GM12878 (cell line): Measurements from ENCODE around the gene PDE7B. TPM values are rescaled to one million over a fixed set of nuclear protein-coding genes. Genes with fewer than 3 reads are reported as not detected.

Experiments
- ATAC-seq: fragments of 200-7000 bp; cut with Tn5 transposase; 3 replicates; pipeline ENCODE4 v1.9.1; 2020; ENCODE audit warnings: mild to moderate bottlenecking, moderate library complexity
- BruUV-seq: library from RNA; stranded (reverse); fragments of 400-500 nt; replicated peaks from 2 replicates; lab custom pipeline; 2021; lab: Mats Ljungman, UMichigan
- CTCF ChIA-PET: fragments of 300-600 bp; sonication (Branson Sonifier 250); formaldehyde crosslinking; extraction: SDS; loops from one replicate; lab custom pipeline; 2021; ENCODE audit warnings: inconsistent platforms; lab: Yijun Ruan, JAX
- POLR2A ChIA-PET: fragments of 350-600 bp; formaldehyde crosslinking; extraction: SDS; loops from one replicate; lab custom pipeline; 2021; ENCODE audit warnings: inconsistent platforms; lab: Charles Lee
- RAD21 ChIA-PET: fragments of 300-600 bp; sonication (Branson Sonifier 250); formaldehyde crosslinking; loops from one replicate; lab custom pipeline; 2023; ENCODE audit warnings: antibody characterized with exemption; ENCODE audit not compliant: unreplicated experiment; lab: Charles Lee
- SMC1A ChIA-PET: fragments of 300-600 bp; sonication (Branson Sonifier 250); formaldehyde crosslinking; loops from one replicate; lab custom pipeline; 2023; ENCODE audit not compliant: unreplicated experiment, uncharacterized antibody; lab: Charles Lee
- DNase-seq: peaks from one replicate; pipeline ENCODE4 v3.0.0-alpha.2; 2011; ENCODE audit warnings: low read depth, low spot score
- FAIRE-seq: peaks from 3 replicates; lab custom pipeline; 2011; peaks lifted over from hg19 to GRCh38; lab: Jason Lieb, UNC
- H2AFZ ChIP-seq: 2 replicates; pipeline ENCODE4 v1.6.0; 2011; ENCODE audit warnings: low read depth, low read length, control low read depth; ENCODE audit not compliant: control insufficient read depth
- H3K27ac ChIP-seq: 2 replicates; pipeline ENCODE4 v1.5.1; 2011; ENCODE audit warnings: control low read depth; ENCODE audit not compliant: control insufficient read depth, insufficient read depth
- H3K27me3 ChIP-seq, 2 experiments: replicated peaks in 1 of 2; 2 replicates each; pipeline versions ENCODE4 v1.6.0 to v1.6.1; 2011; ENCODE audit warnings: low read length in 1 of 2; ENCODE audit not compliant: control insufficient read depth in 2 of 2, insufficient read depth in 2 of 2
- H3K36me3 ChIP-seq, 2 experiments: 2 replicates each; pipeline ENCODE4 v1.5.1; 2011; ENCODE audit warnings: low read length in 1 of 2; ENCODE audit not compliant: control insufficient read depth in 2 of 2, insufficient read depth in 2 of 2
- H3K4me1 ChIP-seq: 2 replicates; pipeline ENCODE4 v1.6.1; 2011; ENCODE audit warnings: mild to moderate bottlenecking, low read length, moderate library complexity, mixed read lengths; ENCODE audit not compliant: control insufficient read depth, insufficient read depth
- H3K4me2 ChIP-seq: 2 replicates; pipeline ENCODE4 v1.6.0; 2011; ENCODE audit warnings: control low read depth; ENCODE audit not compliant: control insufficient read depth, insufficient read depth
- H3K4me3 ChIP-seq: fragments of 200-600 bp; sonication (generic); 2 replicates; pipeline ENCODE4 v1.5.1; 2016
- H3K79me2 ChIP-seq: 2 replicates; pipeline ENCODE4 v1.6.0; 2011; ENCODE audit warnings: low read length; ENCODE audit not compliant: control insufficient read depth, insufficient read depth
- H3K9ac ChIP-seq: 2 replicates; pipeline ENCODE4 v1.8.0; 2011; ENCODE audit warnings: low read length, control low read depth, mixed read lengths; ENCODE audit not compliant: control insufficient read depth, insufficient read depth
- H3K9me3 ChIP-seq: replicated peaks from 3 replicates; pipeline ENCODE4 v1.5.1; 2011; ENCODE audit warnings: mild to moderate bottlenecking, low read length; ENCODE audit not compliant: control insufficient read depth, insufficient read depth
- H4K20me1 ChIP-seq: 2 replicates; pipeline ENCODE4 v1.6.0; 2011; ENCODE audit not compliant: control insufficient read depth, insufficient read depth
- ATF7 ChIP-seq: fragments of 450-650 bp; IDR thresholded peaks from 2 replicates; pipeline ENCODE4 v1.6.1; 2016; ENCODE audit warnings: low read depth, mild to moderate bottlenecking
- CBX5 ChIP-seq: sonication (generic); IDR thresholded peaks from 2 replicates; pipeline ENCODE4 v1.6.1; 2016; ENCODE audit warnings: low read depth, moderate library complexity, mild to moderate bottlenecking, inconsistent platforms
- FOXK2 ChIP-seq: fragments of 450-650 bp; IDR thresholded peaks from 2 replicates; pipeline ENCODE4 v1.6.1; 2017; ENCODE audit warnings: mild to moderate bottlenecking, moderate library complexity
- HCFC1 ChIP-seq: fragments of 150-350 bp; IDR thresholded peaks from 2 replicates; pipeline ENCODE4 v1.6.1; 2014; ENCODE audit warnings: low read length
- JUNB ChIP-seq: IDR thresholded peaks from 2 replicates; pipeline ENCODE4 v1.6.1; 2016; ENCODE audit warnings: antibody characterized with exemption, mild to moderate bottlenecking
- JUND ChIP-seq: IDR thresholded peaks from 2 replicates; pipeline ENCODE4 v1.6.1; 2012; ENCODE audit warnings: low read depth, mild to moderate bottlenecking, low read length, improper control_type of control experiment, moderate library complexity
- NFXL1 ChIP-seq: fragments of 450-650 bp; IDR thresholded peaks from 2 replicates; pipeline ENCODE4 v1.6.1; 2017; ENCODE audit warnings: antibody characterized with exemption, mild to moderate bottlenecking, borderline replicate concordance
- STAT1 ChIP-seq: fragments of 450-650 bp; conservative IDR thresholded peaks from 2 replicates; pipeline ENCODE4 v1.6.1; 2014; ENCODE audit warnings: antibody characterized with exemption, mild to moderate bottlenecking
- ZNF217 ChIP-seq: fragments of 450-650 bp; IDR thresholded peaks from 2 replicates; pipeline ENCODE4 v1.6.1; 2017; ENCODE audit warnings: antibody characterized with exemption, mild to moderate bottlenecking
- ZNF384 ChIP-seq: IDR thresholded peaks from 2 replicates; pipeline ENCODE4 v1.6.1; 2012; ENCODE audit warnings: low read depth, mild to moderate bottlenecking, low read length, improper control_type of control experiment, borderline replicate concordance
- ZSCAN29 ChIP-seq: fragments of 450-650 bp; IDR thresholded peaks from 2 replicates; pipeline ENCODE4 v1.6.1; 2017; ENCODE audit warnings: mild to moderate bottlenecking, moderate library complexity
- ZZZ3 ChIP-seq: IDR thresholded peaks from 2 replicates; pipeline ENCODE4 v1.6.1; 2011; ENCODE audit warnings: low read depth; ENCODE audit not compliant: control insufficient read depth, insufficient read length
- WGBS: methylation state at CpG from one replicate; pipeline ENCODE4 v1.1.6; 2016; ENCODE audit warnings: low lambda C conversion rate; ENCODE audit not compliant: insufficient replicate concordance, insufficient coverage; ENCODE audit errors: missing lambda C conversion rate; 5-methylcytosine and 5-hydroxymethylcytosine counted together
- in situ Hi-C: fragments of 300-500 bp; cut with MboI; formaldehyde crosslinking; loops from 9 replicates; pipeline ENCODE4 v1.14.3; 2018; ENCODE audit warnings: mixed read lengths
- intact Hi-C: fragments of 100-400 bp; cut with micrococcal nuclease; formaldehyde crosslinking; loops from one replicate; pipeline ENCODE4 v1.14.2; 2022; ENCODE audit not compliant: unreplicated experiment
- polyA plus RNA-seq, 11 experiments: library from polyadenylated mRNA; depleted of rRNA in 4 of 11; unstranded in 6 of 11; stranded (reverse) in 5 of 11; fragments of >200 nt; fragmentation: Nextera tagmentation in 4 of 11; fragmentation: Illumina TruSeq in 1 of 11; extraction: Ambion mirVana in 4 of 11; extraction: Trizol in 1 of 11; gene quantifications; 1 replicate in 1 of 11; 2 replicates in 10 of 11; pipeline versions ENCODE4 v1.2.1 to v1.2.3, GENCODE V29; 2011 to 2016; ENCODE audit warnings: inconsistent platforms in 2 of 11, missing spikeins in 2 of 11, low read depth in 1 of 11
- total RNA-seq, 4 experiments: library from RNA; depleted of rRNA in 3 of 4; stranded (reverse); fragments of >200 nt in 3 of 4; fragmentation: Illumina TruSeq in 1 of 4; extraction: Trizol in 1 of 4; gene quantifications; 2 replicates each; pipeline versions ENCODE4 v1.2.1 to v1.2.3, GENCODE V29; 2013 to 2021
- TF ChIP-seq, protein P1 (sequence below): fragments of 450-650 bp; IDR thresholded peaks from 2 replicates; pipeline ENCODE4 v1.6.1; 2016; ENCODE audit warnings: mild to moderate bottlenecking
- TF ChIP-seq, protein P2 (sequence below): IDR thresholded peaks from 2 replicates; pipeline ENCODE4 v1.6.1; 2012; ENCODE audit warnings: low read length, inconsistent platforms

PDE7B gene
- total and polyA plus RNA-seq, 10 of the 15 experiments (the other 5 are each of a cell fraction or from before 2014, with no cell fraction given): not detected

DNA sequence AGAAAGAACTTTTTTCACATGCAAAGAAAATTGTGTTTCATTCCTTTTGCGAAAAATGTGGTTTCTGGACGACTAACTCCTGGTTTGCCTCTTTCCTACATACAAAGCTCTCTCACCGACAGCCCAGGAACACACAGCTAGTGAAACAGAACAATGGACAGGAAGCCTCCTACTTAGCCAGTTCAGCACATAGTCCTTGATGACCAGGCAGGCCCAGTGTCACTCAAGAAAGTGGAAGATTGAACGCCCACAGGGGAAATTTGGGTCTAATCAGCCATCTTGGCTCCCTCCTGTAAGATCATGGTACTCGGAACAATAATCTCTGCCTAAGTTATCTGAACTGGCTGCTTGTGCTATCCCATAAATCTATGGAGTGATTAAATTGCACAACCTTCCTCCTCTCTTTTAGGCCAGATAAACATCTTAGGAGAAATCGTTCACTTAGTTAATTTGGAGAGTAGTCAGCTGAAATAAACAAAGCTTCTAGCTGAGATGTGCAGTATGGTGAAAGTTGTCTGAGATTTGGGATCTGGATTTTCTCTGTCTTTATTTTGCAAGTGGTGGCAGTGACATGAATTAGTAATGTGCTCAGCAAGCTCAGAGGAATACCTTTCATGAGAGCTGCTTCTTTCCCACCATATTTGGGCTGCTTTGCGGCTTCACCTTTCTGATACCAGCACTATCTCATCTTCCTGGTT is 251.6 kb downstream of the PDE7B start (continued):
- TF ChIP-seq, protein P1, sequence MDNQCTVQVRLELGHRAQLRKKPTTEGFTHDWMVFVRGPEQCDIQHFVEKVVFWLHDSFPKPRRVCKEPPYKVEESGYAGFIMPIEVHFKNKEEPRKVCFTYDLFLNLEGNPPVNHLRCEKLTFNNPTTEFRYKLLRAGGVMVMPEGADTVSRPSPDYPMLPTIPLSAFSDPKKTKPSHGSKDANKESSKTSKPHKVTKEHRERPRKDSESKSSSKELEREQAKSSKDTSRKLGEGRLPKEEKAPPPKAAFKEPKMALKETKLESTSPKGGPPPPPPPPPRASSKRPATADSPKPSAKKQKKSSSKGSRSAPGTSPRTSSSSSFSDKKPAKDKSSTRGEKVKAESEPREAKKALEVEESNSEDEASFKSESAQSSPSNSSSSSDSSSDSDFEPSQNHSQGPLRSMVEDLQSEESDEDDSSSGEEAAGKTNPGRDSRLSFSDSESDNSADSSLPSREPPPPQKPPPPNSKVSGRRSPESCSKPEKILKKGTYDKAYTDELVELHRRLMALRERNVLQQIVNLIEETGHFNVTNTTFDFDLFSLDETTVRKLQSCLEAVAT: no peak
- no peak for TF ChIP-seq HCFC1
- no peak for TF ChIP-seq ZNF384
- no peak for TF ChIP-seq STAT1
- TF ChIP-seq ATF7: no peak
- no peak for TF ChIP-seq ZSCAN29
- TF ChIP-seq FOXK2: no peak
- TF ChIP-seq NFXL1: no peak
- TF ChIP-seq ZNF217: no peak
- TF ChIP-seq, all 136 proteins: peak for 0

DNA sequence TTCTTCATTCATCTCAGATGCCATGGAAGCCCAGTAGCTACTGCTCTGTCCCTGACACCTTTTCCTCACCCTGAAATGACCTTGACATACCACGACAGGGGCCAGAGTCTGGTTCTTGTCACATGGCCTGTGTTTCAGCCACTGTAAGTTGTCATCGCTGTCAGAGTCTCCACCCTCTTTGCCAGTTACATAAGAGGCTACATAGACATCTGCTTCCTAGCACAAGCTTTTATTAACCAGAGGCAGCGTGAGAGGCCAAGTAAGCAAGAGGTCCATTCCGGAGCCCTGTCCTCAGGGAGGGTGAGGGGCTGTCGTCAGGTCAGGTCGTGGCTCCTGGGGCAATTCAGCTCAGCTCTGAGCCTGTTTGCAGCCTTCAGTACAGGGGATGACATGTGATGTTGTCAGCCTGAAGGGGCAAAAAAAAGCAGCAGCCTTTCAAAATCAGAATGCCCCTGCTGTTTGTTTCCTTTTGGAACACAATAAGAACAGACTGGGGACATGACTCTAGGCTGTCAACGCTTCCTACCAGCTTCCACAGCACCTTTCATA is 252.3 kb downstream of the PDE7B start:
- ChIA-PET CTCF (no interaction called here), RAD21 (no interaction called here), POLR2A (no interaction called here), SMC1A (no interaction called here)
- Histone ChIP-seq H3K4me3 (no peak overlapping the region), H3K4me1 (no peaks in the 10 kb centered on the region), H2AFZ (no peak overlapping the region), H3K27me3 (0 out of 4 replicates have a peak, but pooled peaks cover 0 to 3% of the 10 kb centered on the region in 2 experiments), H3K27ac (no peak overlapping the region), H3K9ac (no peak overlapping the region), H3K4me2 (no peak overlapping the region), H3K79me2 (no peaks in the 10 kb centered on the region), H3K36me3 (no peaks in the 10 kb centered on the region), H4K20me1 (no peaks in the 10 kb centered on the region), H3K9me3 (no peaks in the 10 kb centered on the region)
- no peak for ATAC-seq
- 28% methylated on average over 7 of the region's 7 CpGs for WGBS
- no TSS peak for BruUV-seq
- TF ChIP-seq STAT1 (no peak), CBX5 (no peak), JUNB (no peak), JUND (no peak), ZZZ3 (no peak)
- TF ChIP-seq, protein P2, sequence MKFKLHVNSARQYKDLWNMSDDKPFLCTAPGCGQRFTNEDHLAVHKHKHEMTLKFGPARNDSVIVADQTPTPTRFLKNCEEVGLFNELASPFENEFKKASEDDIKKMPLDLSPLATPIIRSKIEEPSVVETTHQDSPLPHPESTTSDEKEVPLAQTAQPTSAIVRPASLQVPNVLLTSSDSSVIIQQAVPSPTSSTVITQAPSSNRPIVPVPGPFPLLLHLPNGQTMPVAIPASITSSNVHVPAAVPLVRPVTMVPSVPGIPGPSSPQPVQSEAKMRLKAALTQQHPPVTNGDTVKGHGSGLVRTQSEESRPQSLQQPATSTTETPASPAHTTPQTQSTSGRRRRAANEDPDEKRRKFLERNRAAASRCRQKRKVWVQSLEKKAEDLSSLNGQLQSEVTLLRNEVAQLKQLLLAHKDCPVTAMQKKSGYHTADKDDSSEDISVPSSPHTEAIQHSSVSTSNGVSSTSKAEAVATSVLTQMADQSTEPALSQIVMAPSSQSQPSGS: no peak
- FAIRE-seq: no peak
- intact Hi-C loops (no loop called here), in situ Hi-C loops (no loop called here)
- DNase-seq: no peak
